GM12873 (cell line): ENCODE results near the gene DAB2.

Experiments used
- TF ChIP-seq, protein P1 (sequence below): IDR thresholded peaks from 2 replicates; pipeline ENCODE4 v1.5.1; 2012; ENCODE audit warnings: low read depth, mild to moderate bottlenecking, moderate library complexity, low read length, control low read depth; ENCODE audit not compliant: insufficient read depth; ENCODE audit errors: missing control alignments

The DAB2 gene

GRCh38 chr5:39427633-39428032, 2.9 kb upstream of the DAB2 start:
- TF ChIP-seq, protein P1, sequence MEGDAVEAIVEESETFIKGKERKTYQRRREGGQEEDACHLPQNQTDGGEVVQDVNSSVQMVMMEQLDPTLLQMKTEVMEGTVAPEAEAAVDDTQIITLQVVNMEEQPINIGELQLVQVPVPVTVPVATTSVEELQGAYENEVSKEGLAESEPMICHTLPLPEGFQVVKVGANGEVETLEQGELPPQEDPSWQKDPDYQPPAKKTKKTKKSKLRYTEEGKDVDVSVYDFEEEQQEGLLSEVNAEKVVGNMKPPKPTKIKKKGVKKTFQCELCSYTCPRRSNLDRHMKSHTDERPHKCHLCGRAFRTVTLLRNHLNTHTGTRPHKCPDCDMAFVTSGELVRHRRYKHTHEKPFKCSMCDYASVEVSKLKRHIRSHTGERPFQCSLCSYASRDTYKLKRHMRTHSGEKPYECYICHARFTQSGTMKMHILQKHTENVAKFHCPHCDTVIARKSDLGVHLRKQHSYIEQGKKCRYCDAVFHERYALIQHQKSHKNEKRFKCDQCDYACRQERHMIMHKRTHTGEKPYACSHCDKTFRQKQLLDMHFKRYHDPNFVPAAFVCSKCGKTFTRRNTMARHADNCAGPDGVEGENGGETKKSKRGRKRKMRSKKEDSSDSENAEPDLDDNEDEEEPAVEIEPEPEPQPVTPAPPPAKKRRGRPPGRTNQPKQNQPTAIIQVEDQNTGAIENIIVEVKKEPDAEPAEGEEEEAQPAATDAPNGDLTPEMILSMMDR: no peak

DNA sequence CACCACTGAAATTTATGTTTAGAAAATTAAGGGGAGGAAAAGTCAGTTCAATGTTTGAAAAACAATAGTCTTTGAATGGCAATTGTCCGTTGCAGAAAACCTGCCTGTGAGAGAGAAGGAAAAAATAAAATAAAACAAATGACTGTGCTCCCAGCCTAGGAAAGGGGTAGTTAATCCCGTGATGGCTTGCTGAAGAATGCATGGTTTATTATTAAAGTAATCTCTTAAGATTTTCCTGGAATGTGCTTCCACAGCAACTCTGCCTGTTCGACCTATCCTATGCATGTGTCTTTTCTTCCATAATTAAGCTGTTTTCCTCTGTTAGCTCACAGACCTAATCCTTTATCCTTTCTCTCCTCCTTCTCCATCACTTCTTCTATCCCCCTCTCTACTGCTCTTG, 2.4 kb upstream of the DAB2 start:
- TF ChIP-seq, protein P1: no peak

DNA sequence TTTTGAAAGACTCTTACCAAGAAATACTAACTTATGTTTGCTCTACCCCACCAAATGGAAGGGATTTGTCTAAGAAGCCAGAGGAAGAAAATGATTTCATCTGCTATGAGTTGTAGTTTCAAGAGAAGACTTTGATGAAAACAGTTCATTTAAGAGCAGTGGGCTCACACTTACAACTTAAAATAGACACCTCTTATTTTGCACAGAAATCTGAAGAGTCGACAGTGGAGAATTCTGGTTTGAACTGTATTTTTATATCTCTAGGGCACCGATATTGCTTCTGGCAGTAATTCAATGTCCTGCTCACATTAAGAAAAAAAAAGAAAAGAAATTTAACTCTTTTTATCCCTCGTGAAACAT, 1.9 kb upstream of the DAB2 start:
- TF ChIP-seq, protein P1: no peak

DNA sequence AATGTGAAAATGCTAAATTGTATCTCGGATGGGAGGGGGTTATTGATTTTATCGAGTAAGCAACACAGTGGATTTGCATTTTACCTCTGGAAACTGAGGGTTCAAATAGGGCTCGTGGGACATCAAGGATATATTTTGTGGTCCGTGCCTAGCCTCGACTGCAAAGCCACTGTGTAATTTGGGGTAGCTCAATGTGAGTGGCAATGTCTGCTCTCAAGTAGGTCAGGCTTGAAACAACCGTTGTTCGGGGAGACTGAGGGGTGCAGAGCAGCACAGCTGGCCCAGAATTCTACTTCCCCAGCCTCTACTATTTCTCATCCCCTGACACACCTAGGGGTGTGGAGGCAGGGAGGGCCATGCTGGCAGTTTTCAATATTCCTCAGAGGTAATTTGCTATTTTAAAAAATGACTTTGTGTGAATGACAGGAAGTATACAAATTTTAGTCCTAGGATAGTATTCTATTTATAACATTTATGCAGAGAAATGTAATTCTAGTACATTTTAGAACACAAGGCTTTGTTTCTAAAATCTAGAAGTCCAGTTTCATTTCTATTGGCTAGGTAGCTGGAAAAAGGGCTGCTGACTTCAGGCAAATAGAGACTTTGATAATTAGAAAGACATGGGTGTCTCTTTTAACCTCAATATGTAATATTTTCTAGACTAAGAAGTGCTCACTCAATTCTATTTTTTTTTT, 1.4 kb upstream of the DAB2 start:
- TF ChIP-seq, protein P1: no peak

DNA sequence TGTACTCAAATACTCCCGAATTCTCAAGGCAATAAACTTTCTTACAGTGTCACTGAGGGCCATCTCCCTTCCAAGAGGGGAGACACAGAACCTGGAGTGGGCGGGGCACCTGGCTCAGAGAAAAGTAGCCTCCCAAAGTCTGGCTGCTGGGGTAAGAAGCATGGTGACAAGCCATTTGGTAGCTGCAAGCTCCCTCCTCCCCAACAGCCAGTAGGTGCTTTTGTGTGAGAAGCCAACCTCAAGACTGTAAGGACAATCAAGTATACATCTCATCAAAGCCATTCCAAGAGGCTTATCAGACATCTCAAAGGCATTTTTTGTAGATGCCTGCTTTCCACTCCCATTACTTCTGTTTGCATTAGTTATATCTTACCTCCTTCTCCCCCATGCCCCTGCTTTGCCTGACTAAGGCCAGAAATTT, 1.4 kb downstream of the DAB2 start:
- TF ChIP-seq, protein P1: no peak

GRCh38 chr5:39422728-39423285, 2.0 kb downstream of the DAB2 start:
- TF ChIP-seq, protein P1: no peak

- TF ChIP-seq, protein P1: no peak
Observed at GRCh38 chr5:39422036-39422606, 2.7 kb downstream of the DAB2 start.
